Thyroid gland (tissue), 4 donors: Measurements from ENCODE around the gene ERC1. TPM values are rescaled to one million over a fixed set of nuclear protein-coding genes. Genes with fewer than 3 reads are reported as not detected.

Experiments
- DNase-seq, 2 donors: peaks; one replicate each; pipeline ENCODE4 v3.0.0-alpha.2; 2019
- H3K27ac ChIP-seq, 3 donors: fragments of 200-600 bp; sonication (generic); 1 replicate in 2 of 3; 2 replicates in 1 of 3; pipeline ENCODE4 v1.5.1; 2016 to 2019; ENCODE audit warnings: mild to moderate bottlenecking in 1 of 3, moderate library complexity in 1 of 3
- H3K27me3 ChIP-seq: fragments of 200-600 bp; sonication (generic); one replicate; pipeline ENCODE4 v1.5.1; 2019
- H3K36me3 ChIP-seq, 2 donors: fragments of 200-600 bp; sonication (generic); one replicate each; pipeline ENCODE4 v1.5.1; 2016 to 2019
- H3K4me1 ChIP-seq, 2 donors: fragments of 200-600 bp; sonication (generic); one replicate each; pipeline ENCODE4 v1.5.1; 2017 to 2019
- H3K4me3 ChIP-seq, 3 donors: fragments of 200-600 bp; sonication (generic); replicated peaks in 1 of 3; 1 replicate in 2 of 3; 2 replicates in 1 of 3; pipeline ENCODE4 v1.5.1; 2016; ENCODE audit warnings: mild to moderate bottlenecking in 1 of 3
- H3K9me3 ChIP-seq: fragments of 200-600 bp; sonication (generic); one replicate; pipeline ENCODE4 v1.5.1; 2017
- CTCF ChIP-seq, 6 experiments: fragments of 200-600 bp in 3 of 6; fragments of 450-650 bp in 3 of 6; sonication (generic) in 3 of 6; IDR thresholded peaks; one replicate each; pipeline ENCODE4 v1.5.1; 2016 to 2019; ENCODE audit warnings: antibody characterized with exemption in 6 of 6, mild to moderate bottlenecking in 2 of 6, inconsistent platforms in 1 of 6, moderate library complexity in 1 of 6
- POLR2A ChIP-seq, 2 donors: fragments of 450-650 bp; IDR thresholded peaks; one replicate each; pipeline ENCODE4 v1.6.1; 2017; ENCODE audit warnings: antibody characterized with exemption in 2 of 2, mild to moderate bottlenecking in 2 of 2, moderate library complexity in 1 of 2
- WGBS, 2 donors: methylation state at CpG; one replicate each; pipeline ENCODE4 v1.1.5; 2017; 5-methylcytosine and 5-hydroxymethylcytosine counted together
- intact Hi-C: fragments of 100-400 bp; cut with DNase I; formaldehyde crosslinking; loops from one replicate; pipeline ENCODE4 v1.15.1; 2023
- total RNA-seq, 4 donors: library from RNA; depleted of rRNA; stranded (reverse); fragments of >200 nt; gene quantifications; one replicate each; pipeline ENCODE4 v1.2.3, GENCODE V29; 2016

ERC1 gene
- total RNA-seq, 4 donors from 2014 or later: 39.8 to 84.2 (median 75.8) TPM

- peaks cover 18 to 29% of the 10 kb centered on the region in 2 donors for H3K4me1 ChIP-seq
- 85 to 92% methylated on average over 6 of the region's 6 CpGs for WGBS, 2 donors
- TF ChIP-seq CTCF (IDR thresholded peaks at IDR 0.05) (no peak), POLR2A (IDR thresholded peaks at IDR 0.05) (no peak)
Measured at GRCh38 chr12:1471224-1471623, 480.2 kb downstream of the ERC1 start.

GRCh38 chr12:1473418-1473817, 482.4 kb downstream of the ERC1 start:
- no peaks in the 10 kb centered on the region for H3K9me3 ChIP-seq
- peak overlapping the region in 1 of 3 donors; percentile 24 for H3K27ac ChIP-seq
- DNase-seq: no peak
- no peaks in the 10 kb centered on the region for H3K27me3 ChIP-seq
- TF ChIP-seq CTCF (IDR thresholded peaks at IDR 0.05): no peak
- WGBS, 2 donors: 82 to 92% methylated on average over 7 of the region's 7 CpGs
- H3K4me1 ChIP-seq: peaks cover 18 to 29% of the 10 kb centered on the region in 2 donors
- H3K4me3 ChIP-seq: no peak overlapping the region
- intact Hi-C loops: no loop called here
- no peaks in the 10 kb centered on the region for H3K36me3 ChIP-seq

More at GRCh38 chr12:1471224-1471623, 480.2 kb downstream of the ERC1 start:
- Histone ChIP-seq H3K9me3 (no peaks in the 10 kb centered on the region), H3K27ac (no peak overlapping the region), H3K36me3 (no peaks in the 10 kb centered on the region), H3K4me3 (no peak overlapping the region), H3K27me3 (no peaks in the 10 kb centered on the region)
- intact Hi-C loops: no loop called here
- no peak for DNase-seq

DNA sequence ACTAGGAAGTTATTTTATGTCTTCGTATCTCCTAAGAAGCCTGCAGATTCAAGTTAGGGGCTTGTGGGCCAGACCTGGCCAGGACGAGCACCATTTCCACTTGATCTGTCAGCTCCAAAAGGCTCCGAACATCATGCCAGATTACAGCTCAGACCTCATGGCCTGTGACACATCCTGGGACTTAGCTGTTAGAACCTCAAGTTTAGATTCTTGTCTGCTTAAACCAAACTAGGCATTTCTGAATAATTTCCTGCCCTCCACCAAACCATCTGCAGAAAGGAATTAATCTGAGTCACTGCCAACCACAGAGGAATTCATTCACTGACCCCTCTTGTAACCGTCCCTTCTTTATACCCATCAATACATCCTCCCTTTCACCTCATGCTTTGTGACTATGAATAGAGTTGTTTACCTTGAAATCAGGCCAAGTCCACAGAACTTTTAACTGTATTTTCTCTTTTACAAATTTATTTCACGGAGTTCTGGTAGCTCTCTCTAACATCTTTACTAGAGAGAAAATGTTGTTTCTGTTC, 483.1 kb downstream of the ERC1 start:
- H3K27ac ChIP-seq: peak overlapping the region in 1 of 3 donors; percentile 24

DNA sequence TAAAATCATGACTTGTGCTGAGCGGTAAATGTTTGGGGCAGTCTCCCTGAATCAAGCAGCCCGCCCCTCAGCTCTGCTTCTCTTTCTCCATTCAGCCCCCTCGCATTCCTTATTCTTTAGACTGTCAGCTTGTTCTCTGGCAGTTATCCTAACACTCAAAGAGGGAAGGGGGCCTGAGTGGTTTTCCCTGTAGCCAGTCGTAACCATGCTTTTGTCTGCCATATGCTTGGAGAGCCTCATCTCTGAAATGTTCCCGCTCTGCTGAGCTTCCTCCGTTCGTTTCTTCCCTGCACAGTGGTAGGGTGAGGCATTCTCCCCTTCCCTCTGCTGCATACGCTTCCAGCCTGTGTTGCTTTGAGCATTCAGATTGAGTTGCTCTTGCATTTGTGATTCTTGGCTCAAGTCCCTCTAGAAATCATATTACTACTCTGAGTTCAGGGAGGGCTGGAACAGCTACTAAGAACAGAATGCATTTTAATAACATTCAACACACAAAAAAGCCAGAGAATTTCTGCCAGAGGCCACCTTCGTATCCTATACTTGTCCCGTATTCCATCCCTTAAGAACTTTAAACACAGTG, 483.6 kb downstream of the ERC1 start:
- peak overlapping the region in 1 of 3 donors; percentile 24 for H3K27ac ChIP-seq
- H3K27me3 ChIP-seq: no peaks in the 10 kb centered on the region
- WGBS, 2 donors: 50 to 52% methylated on average over 10 of the region's 10 CpGs
- no peak overlapping the region for H3K4me3 ChIP-seq
- peaks cover 18 to 29% of the 10 kb centered on the region in 2 donors for H3K4me1 ChIP-seq
- no peaks in the 10 kb centered on the region for H3K9me3 ChIP-seq
- no peak for DNase-seq
- intact Hi-C loops: no loop called here
- TF ChIP-seq CTCF (IDR thresholded peaks at IDR 0.05) (no peak), POLR2A (IDR thresholded peaks at IDR 0.05) (no peak)
- no peaks in the 10 kb centered on the region for H3K36me3 ChIP-seq

More for the DNA sequence above, 483.1 kb downstream of the ERC1 start:
- Histone ChIP-seq H3K4me1 (peaks cover 18 to 29% of the 10 kb centered on the region in 2 donors), H3K4me3 (no peak overlapping the region), H3K36me3 (no peaks in the 10 kb centered on the region), H3K9me3 (no peaks in the 10 kb centered on the region), H3K27me3 (no peaks in the 10 kb centered on the region)
- TF ChIP-seq CTCF (IDR thresholded peaks at IDR 0.05): no peak
- TF ChIP-seq POLR2A (IDR thresholded peaks at IDR 0.05): no peak
- DNase-seq: no peak
- WGBS, 2 donors: 32 to 60% methylated on average over 5 of the region's 5 CpGs
- intact Hi-C loops: no loop called here

DNA sequence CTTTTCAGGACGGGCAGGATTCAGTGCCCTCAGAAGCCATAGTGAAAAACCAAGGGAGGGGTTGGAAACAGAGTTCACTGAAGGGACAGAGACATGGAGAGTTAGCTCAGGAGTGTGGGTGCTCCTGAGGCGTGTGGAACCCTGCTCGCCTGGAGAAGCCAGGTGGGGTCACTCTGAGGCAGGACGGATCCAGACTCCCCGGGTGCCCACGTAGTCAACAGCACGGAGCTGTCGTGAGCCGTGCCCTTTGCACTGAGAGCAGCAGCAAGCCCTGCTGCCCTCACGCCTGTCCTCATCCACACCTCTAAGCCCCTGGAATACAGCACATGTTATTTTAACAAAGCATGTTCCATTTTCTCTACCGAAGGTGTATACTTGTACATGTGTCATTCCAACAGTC, 488.6 kb downstream of the ERC1 start:
- Histone ChIP-seq H3K27ac (no peak overlapping the region), H3K9me3 (no peaks in the 10 kb centered on the region), H3K27me3 (no peaks in the 10 kb centered on the region), H3K4me1 (peaks cover 5 to 8% of the 10 kb centered on the region in 2 donors), H3K4me3 (no peak overlapping the region), H3K36me3 (no peaks in the 10 kb centered on the region)
- WGBS, 2 donors: 94% methylated on average over 11 of the region's 11 CpGs
- DNase-seq: no peak
- TF ChIP-seq CTCF (IDR thresholded peaks at IDR 0.05) (no peak), POLR2A (IDR thresholded peaks at IDR 0.05) (no peak)
- intact Hi-C loops: no loop called here
